Mesenchymal stem cell (in vitro differentiated cells and primary cell): ENCODE results near the gene PCDHB7.
"Not testable (repeated sequence)": the region's sequence is repeated elsewhere in the genome, so short reads cannot be mapped to it uniquely, and the experiment has no call there.

Source experiments
- DNase-seq: peaks from one replicate; pipeline ENCODE4 v3.0.0-alpha.2; 2013
- H2AFZ ChIP-seq: one replicate; pipeline ENCODE4 v1.6.1; 2013; ENCODE audit warnings: low read depth, mild to moderate bottlenecking, control low read depth, inconsistent platforms, low read length, moderate library complexity
- H2AK5ac ChIP-seq: 2 replicates; pipeline ENCODE4 v1.6.1; 2013; ENCODE audit warnings: low read length, moderate library complexity, mild to moderate bottlenecking, inconsistent platforms; ENCODE audit not compliant: severe bottlenecking
- H2BK120ac ChIP-seq: one replicate; pipeline ENCODE4 v1.6.1; 2013; ENCODE audit warnings: low read depth, mild to moderate bottlenecking, inconsistent platforms, low read length, moderate library complexity
- H2BK12ac ChIP-seq, 2 experiments: one replicate each; pipeline ENCODE4 v1.6.1; 2013; ENCODE audit warnings: inconsistent platforms in 2 of 2, low read length in 2 of 2, mild to moderate bottlenecking in 2 of 2, moderate library complexity in 2 of 2, control low read depth in 1 of 2
- H2BK15ac ChIP-seq: one replicate; pipeline ENCODE4 v1.6.1; 2013; ENCODE audit warnings: mild to moderate bottlenecking, low read depth, inconsistent platforms; ENCODE audit not compliant: poor library complexity, severe bottlenecking
- H2BK5ac ChIP-seq: 2 replicates; pipeline ENCODE4 v1.6.1; 2013; ENCODE audit warnings: low read depth, mild to moderate bottlenecking, low read length, control low read depth, inconsistent platforms; ENCODE audit not compliant: poor library complexity, severe bottlenecking
- H3K14ac ChIP-seq, 2 experiments: one replicate each; pipeline ENCODE4 v1.6.1; 2013; ENCODE audit warnings: inconsistent platforms in 2 of 2, low read length in 2 of 2, control low read depth in 1 of 2, mild to moderate bottlenecking in 1 of 2, moderate library complexity in 1 of 2
- H3K18ac ChIP-seq, 2 experiments: one replicate each; pipeline ENCODE4 v1.6.1; 2013; ENCODE audit warnings: inconsistent platforms in 2 of 2, low read length in 2 of 2, control low read depth in 1 of 2, low read depth in 1 of 2, mild to moderate bottlenecking in 1 of 2
- H3K23ac ChIP-seq, 2 experiments: one replicate each; pipeline ENCODE4 v1.6.1; 2013; ENCODE audit warnings: inconsistent platforms in 2 of 2, low read length in 2 of 2, mild to moderate bottlenecking in 2 of 2, moderate library complexity in 2 of 2, control low read depth in 1 of 2
- H3K27ac ChIP-seq: 2 replicates; pipeline ENCODE4 v1.5.1; 2013; ENCODE audit warnings: mild to moderate bottlenecking, moderate library complexity, low read length, control low read depth, inconsistent platforms; ENCODE audit not compliant: poor library complexity, severe bottlenecking
- H3K27me3 ChIP-seq, 2 experiments: 2 replicates each; pipeline versions ENCODE4 v1.6.1 to v1.7.0; 2013; ENCODE audit warnings: low read length in 2 of 2, mild to moderate bottlenecking in 2 of 2, moderate library complexity in 2 of 2, control low read depth in 1 of 2, inconsistent platforms in 1 of 2; ENCODE audit not compliant: control insufficient read depth in 1 of 2, insufficient read depth in 1 of 2
- H3K36me3 ChIP-seq, 2 experiments: 2 replicates each; pipeline versions ENCODE4 v1.6.1 to v1.7.0; 2013; ENCODE audit warnings: low read length in 2 of 2, control low read depth in 1 of 2, inconsistent platforms in 1 of 2, low read depth in 1 of 2, mild to moderate bottlenecking in 1 of 2; ENCODE audit not compliant: insufficient read depth in 2 of 2, control insufficient read depth in 1 of 2
- H3K4ac ChIP-seq, 2 experiments: one replicate each; pipeline ENCODE4 v1.6.1; 2013; ENCODE audit warnings: inconsistent platforms in 2 of 2, low read length in 2 of 2, mild to moderate bottlenecking in 2 of 2, moderate library complexity in 2 of 2, control low read depth in 1 of 2, low read depth in 1 of 2
- H3K4me1 ChIP-seq: 2 replicates; pipeline ENCODE4 v1.6.1; 2013; ENCODE audit warnings: low read depth, low read length, control low read depth; ENCODE audit not compliant: control insufficient read depth, insufficient read depth
- H3K4me2 ChIP-seq: 2 replicates; pipeline ENCODE4 v1.6.1; 2013; ENCODE audit warnings: low read length, mild to moderate bottlenecking, inconsistent platforms; ENCODE audit not compliant: poor library complexity, severe bottlenecking
- H3K4me3 ChIP-seq, 2 experiments: 2 replicates each; pipeline versions ENCODE4 v1.5.1 to v1.7.0; 2013; ENCODE audit warnings: low read length in 2 of 2, mild to moderate bottlenecking in 2 of 2, control low read depth in 1 of 2, low read depth in 1 of 2; ENCODE audit not compliant: insufficient read depth in 1 of 2
- H3K79me1 ChIP-seq: replicated peaks from 2 replicates; pipeline ENCODE4 v1.6.1; 2013; ENCODE audit warnings: mild to moderate bottlenecking, control low read depth, low read length, inconsistent platforms; ENCODE audit not compliant: poor library complexity, severe bottlenecking
- H3K9ac ChIP-seq: 2 replicates; pipeline ENCODE4 v1.7.0; 2013; ENCODE audit warnings: mild to moderate bottlenecking, low read length, moderate library complexity
- H3K9me3 ChIP-seq: 2 replicates; pipeline ENCODE4 v1.7.0; 2013; ENCODE audit warnings: mild to moderate bottlenecking, low read length; ENCODE audit not compliant: control insufficient read depth
- H4K8ac ChIP-seq: one replicate; pipeline ENCODE4 v1.6.1; 2013; ENCODE audit warnings: inconsistent platforms, mild to moderate bottlenecking, low read length, moderate library complexity
- H4K91ac ChIP-seq: one replicate; pipeline ENCODE4 v1.6.1; 2013; ENCODE audit warnings: mild to moderate bottlenecking, low read length, inconsistent platforms
- WGBS: methylation state at CpG from one replicate; pipeline ENCODE4 v1.1.7; 2013; ENCODE audit warnings: mixed read lengths; 5-methylcytosine and 5-hydroxymethylcytosine counted together

Gene PCDHB7

DNA sequence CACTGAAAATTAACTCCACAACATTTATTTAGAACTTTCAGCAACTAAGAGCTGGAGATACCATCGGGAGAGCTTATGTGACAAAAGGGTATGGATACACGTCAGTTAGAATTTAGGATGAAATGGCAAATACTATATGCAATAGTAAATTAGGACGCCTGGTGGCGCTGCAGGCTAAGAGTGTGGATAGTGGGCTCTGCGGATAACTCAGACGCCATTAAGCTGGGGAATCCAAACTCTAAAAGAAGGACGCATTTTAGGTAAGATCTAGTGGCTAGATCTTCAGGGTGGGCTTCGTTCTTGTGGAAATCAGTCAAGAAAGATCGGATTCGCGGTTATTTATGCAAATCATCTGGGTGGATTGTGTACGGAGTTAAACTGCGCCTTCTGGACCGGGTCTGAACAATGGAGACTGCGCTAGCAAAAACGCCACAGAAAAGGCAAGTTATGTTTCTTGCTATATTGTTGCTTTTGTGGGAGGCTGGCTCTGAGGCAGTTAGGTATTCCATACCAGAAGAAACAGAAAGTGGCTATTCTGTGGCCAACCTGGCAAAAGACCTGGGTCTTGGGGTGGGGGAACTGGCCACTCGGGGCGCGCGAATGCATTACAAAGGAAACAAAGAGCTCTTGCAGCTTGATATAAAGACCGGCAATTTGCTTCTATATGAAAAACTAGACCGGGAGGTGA, 37.3 kb upstream of the PCDHB7 start, which contains the start of gene PCDHB5:
Gene PCDHB5, plus strand, starts transcription at position 177 of the 688 bp plus-strand sequence. Its CDS starts 229 bp downstream, at position 406.
- H3K79me1 ChIP-seq, result peaks cover 1% of the 10 kb centered on the region
- H2BK15ac ChIP-seq, result no peak within 1 kb of the TSS
- no peak within 1 kb of the TSS for H2AK5ac ChIP-seq
- H3K23ac ChIP-seq, result no peak within 1 kb of the TSS
- H2BK5ac ChIP-seq, result no peak within 1 kb of the TSS
- H3K4me1 ChIP-seq, result no peaks in the 10 kb centered on the region
- H2BK120ac ChIP-seq, result no peak within 1 kb of the TSS
- H4K91ac ChIP-seq, result no peak within 1 kb of the TSS
- H3K9ac ChIP-seq, result peak within 1 kb of the TSS; percentile 64
- peaks cover 0 to 14% of the 10 kb centered on the region in 2 experiments for H3K36me3 ChIP-seq
- H3K4ac ChIP-seq, result peak within 1 kb of the TSS in 1 of 2 experiments; percentile 26
- no peaks in the 10 kb centered on the region for H3K27me3 ChIP-seq
- H3K9me3 ChIP-seq, result peaks cover 64% of the 10 kb centered on the region
- no peak within 1 kb of the TSS for H3K27ac ChIP-seq
- peak within 1 kb of the TSS; percentile 2 to 33 for H3K4me3 ChIP-seq
- H2BK12ac ChIP-seq, result no peak within 1 kb of the TSS
- H3K14ac ChIP-seq, result no peak within 1 kb of the TSS
- no peak within 1 kb of the TSS for H3K4me2 ChIP-seq
- WGBS, result 34% methylated on average over 22 of the region's 22 CpGs
- no peak within 1 kb of the TSS for H4K8ac ChIP-seq
- peak; percentile 67 for DNase-seq
- H3K18ac ChIP-seq, result peak within 1 kb of the TSS in 1 of 2 experiments; percentile 4
- no peak within 1 kb of the TSS for H2AFZ ChIP-seq

DNA sequence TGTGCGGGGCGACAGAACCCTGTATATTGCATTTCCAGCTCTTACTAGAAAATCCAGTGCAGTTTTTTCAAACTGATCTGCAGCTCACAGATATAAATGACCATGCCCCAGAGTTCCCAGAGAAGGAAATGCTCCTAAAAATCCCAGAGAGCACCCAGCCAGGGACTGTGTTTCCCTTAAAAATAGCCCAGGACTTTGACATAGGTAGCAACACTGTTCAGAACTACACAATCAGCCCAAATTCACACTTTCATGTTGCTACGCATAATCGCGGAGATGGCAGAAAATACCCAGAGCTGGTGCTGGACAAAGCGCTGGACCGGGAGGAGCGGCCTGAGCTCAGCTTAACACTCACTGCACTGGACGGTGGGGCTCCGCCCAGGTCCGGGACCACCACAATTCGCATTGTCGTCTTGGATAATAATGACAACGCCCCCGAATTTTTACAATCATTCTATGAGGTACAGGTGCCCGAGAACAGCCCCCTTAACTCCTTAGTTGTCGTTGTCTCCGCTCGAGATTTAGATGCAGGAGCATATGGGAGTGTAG, 36.7 kb upstream of the PCDHB7 start:
- Histone ChIP-seq H2AK5ac (no peak overlapping the region), H3K27me3 (no peaks in the 10 kb centered on the region), H3K9ac (no peak overlapping the region), H3K18ac (no peak overlapping the region), H3K14ac (no peak overlapping the region), H2BK15ac (no peak overlapping the region), H2BK120ac (no peak overlapping the region), H4K8ac (no peak overlapping the region), H3K36me3 (peaks cover 0 to 14% of the 10 kb centered on the region in 2 experiments), H3K4me1 (no peaks in the 10 kb centered on the region), H3K79me1 (peaks cover 1% of the 10 kb centered on the region), H4K91ac (no peak overlapping the region), H3K4me3 (peak overlapping the region in 1 of 2 experiments; percentile 30), H2BK5ac (no peak overlapping the region), H3K4me2 (no peak overlapping the region), H3K27ac (no peak overlapping the region), H2AFZ (no peak overlapping the region), H3K9me3 (peaks cover 65% of the 10 kb centered on the region), H3K4ac (peak overlapping the region in 1 of 2 experiments; percentile 26), H2BK12ac (no peak overlapping the region), H3K23ac (no peak overlapping the region)
- no peak for DNase-seq
- 75% methylated on average over 19 of the region's 19 CpGs for WGBS

DNA sequence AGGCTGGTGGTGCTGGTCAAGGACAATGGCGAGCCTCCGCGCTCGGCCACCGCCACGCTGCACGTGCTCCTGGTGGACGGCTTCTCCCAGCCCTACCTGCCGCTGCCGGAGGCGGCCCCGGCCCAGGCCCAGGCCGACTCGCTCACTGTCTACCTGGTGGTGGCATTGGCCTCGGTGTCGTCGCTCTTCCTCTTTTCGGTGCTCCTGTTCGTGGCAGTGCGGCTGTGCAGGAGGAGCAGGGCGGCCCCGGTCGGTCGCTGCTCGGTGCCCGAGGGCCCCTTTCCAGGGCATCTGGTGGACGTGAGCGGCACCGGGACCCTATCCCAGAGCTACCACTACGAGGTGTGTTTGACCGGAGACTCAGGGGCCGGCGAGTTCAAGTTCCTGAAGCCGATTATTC, 35.1 kb upstream of the PCDHB7 start:
- H3K79me1 ChIP-seq, H2AK5ac ChIP-seq, H2AFZ ChIP-seq, H2BK15ac ChIP-seq, H3K9ac ChIP-seq, H3K18ac ChIP-seq, H2BK120ac ChIP-seq, DNase-seq, H2BK5ac ChIP-seq, H3K14ac ChIP-seq, H3K4me2 ChIP-seq, H3K27ac ChIP-seq, H4K8ac ChIP-seq, H3K4me1 ChIP-seq, H3K4me3 ChIP-seq, H3K27me3 ChIP-seq, H4K91ac ChIP-seq, H3K23ac ChIP-seq, H3K4ac ChIP-seq, H2BK12ac ChIP-seq: not testable (repeated sequence)
- H3K9me3 ChIP-seq, result peaks cover 54% of the 10 kb centered on the region
- peaks cover 0 to 14% of the 10 kb centered on the region in 2 experiments for H3K36me3 ChIP-seq
- 97% methylated on average over 28 of the region's 34 CpGs for WGBS

DNA sequence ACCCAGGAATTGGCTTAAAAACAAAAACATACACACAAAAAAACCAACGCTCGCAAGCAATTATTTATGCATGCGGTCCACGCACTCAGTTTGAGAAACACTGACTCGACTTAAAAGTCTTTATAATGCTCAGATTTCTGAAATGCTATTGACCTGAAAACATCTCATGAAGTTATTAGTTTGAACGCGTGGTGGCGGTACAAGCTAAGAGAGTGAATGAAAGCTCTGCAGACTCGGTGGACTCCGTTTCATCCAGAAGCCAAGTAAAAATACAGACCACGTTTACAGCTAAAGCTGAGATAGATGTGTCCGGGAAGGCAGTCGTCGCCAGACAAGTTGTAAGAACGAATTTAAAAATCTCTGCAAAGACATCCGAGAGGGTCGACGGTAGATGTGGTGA, 22.6 kb upstream of the PCDHB7 start, which contains the start of gene PCDHB6:
Gene PCDHB6, plus strand, starts transcription at position 246 of the 400 bp plus-strand sequence. CDS start 201 bp downstream, outside the sequence.
- Histone ChIP-seq H3K18ac (no peak within 1 kb of the TSS), H2AFZ (no peak within 1 kb of the TSS), H3K79me1 (no peaks in the 10 kb centered on the region), H3K27ac (no peak within 1 kb of the TSS), H4K91ac (no peak within 1 kb of the TSS), H2BK120ac (no peak within 1 kb of the TSS), H3K9ac (no peak within 1 kb of the TSS), H3K36me3 (no peaks in the 10 kb centered on the region), H3K4me3 (peak within 1 kb of the TSS in 1 of 2 experiments; percentile 6), H3K27me3 (no peaks in the 10 kb centered on the region), H3K4me1 (no peaks in the 10 kb centered on the region), H3K14ac (no peak within 1 kb of the TSS), H3K23ac (no peak within 1 kb of the TSS), H4K8ac (no peak within 1 kb of the TSS), H3K4ac (no peak within 1 kb of the TSS), H3K4me2 (no peak within 1 kb of the TSS), H3K9me3 (peaks cover 61% of the 10 kb centered on the region), H2BK15ac (no peak within 1 kb of the TSS), H2BK12ac (no peak within 1 kb of the TSS), H2AK5ac (no peak within 1 kb of the TSS), H2BK5ac (no peak within 1 kb of the TSS)
- WGBS, result 88% methylated on average over 18 of the region's 18 CpGs
- no peak for DNase-seq
